Retinal pigment epithelial cell (primary cell): ENCODE results near the gene ZFP90.

Experiments
- DNase-seq: peaks from one replicate; pipeline ENCODE4 v3.0.0-alpha.2; 2010; ENCODE audit warnings: low read depth
- H3K4me3 ChIP-seq: 2 replicates; pipeline ENCODE4 v1.5.1; 2011; ENCODE audit warnings: mild to moderate bottlenecking, low read length, control low read depth, moderate library complexity
- TF ChIP-seq, protein P1 (sequence below): conservative IDR thresholded peaks from 2 replicates; pipeline ENCODE4 v1.5.1; 2011; ENCODE audit warnings: low read depth, low read length, control low read depth, inconsistent platforms

The ZFP90 gene

DNA sequence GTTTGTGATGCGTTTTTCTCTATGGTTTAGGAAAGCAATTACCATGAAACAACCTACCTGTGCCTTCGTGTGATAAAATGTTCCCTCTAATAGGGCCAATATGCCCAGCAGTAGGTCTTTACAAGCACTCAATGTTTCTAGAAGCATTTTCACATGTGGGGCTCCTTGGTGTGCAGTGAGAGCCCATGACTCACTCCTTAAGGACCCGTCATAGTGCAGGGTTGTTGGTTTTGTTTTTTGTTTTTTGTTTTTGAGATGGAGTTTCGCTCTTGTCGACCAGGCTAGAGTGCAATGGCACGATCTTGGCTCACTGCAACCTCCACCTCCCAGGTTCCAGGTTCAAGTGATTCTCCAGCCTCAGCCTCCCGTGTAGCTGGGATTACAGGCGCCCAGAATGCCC, 31.1 kb upstream of the ZFP90 start:
- no peak for DNase-seq
- H3K4me3 ChIP-seq, result no peak overlapping the region
- TF ChIP-seq, protein P1, sequence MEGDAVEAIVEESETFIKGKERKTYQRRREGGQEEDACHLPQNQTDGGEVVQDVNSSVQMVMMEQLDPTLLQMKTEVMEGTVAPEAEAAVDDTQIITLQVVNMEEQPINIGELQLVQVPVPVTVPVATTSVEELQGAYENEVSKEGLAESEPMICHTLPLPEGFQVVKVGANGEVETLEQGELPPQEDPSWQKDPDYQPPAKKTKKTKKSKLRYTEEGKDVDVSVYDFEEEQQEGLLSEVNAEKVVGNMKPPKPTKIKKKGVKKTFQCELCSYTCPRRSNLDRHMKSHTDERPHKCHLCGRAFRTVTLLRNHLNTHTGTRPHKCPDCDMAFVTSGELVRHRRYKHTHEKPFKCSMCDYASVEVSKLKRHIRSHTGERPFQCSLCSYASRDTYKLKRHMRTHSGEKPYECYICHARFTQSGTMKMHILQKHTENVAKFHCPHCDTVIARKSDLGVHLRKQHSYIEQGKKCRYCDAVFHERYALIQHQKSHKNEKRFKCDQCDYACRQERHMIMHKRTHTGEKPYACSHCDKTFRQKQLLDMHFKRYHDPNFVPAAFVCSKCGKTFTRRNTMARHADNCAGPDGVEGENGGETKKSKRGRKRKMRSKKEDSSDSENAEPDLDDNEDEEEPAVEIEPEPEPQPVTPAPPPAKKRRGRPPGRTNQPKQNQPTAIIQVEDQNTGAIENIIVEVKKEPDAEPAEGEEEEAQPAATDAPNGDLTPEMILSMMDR, result no peak

DNA sequence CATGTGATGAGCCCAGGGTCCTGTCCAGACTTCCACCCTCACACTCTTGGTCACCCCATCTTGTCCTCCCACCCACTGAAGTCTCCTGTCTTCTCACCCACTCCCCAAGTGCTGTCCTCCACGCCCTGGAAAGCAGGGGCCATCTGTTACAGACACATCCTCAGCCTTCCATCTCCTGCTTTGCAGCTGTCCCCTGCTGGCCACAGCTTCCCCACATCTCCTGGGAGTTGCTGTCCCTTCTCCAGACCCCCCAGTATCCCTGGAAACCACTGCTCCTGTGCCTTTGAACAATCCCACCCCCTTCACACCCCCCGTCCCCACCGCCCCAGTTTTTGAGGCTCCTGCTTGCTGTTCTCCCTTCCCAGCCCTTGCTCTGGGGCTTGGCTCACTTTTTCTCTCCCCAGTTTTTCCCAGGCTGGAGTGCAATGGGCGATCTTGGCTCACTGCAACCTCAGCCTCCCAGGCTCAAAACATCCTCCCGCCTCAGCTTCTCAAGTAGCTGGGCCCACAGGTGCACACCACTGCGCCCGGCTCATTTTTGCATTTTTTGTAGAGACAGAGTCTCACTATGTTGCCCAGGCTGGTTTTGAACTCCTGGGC, 30.4 kb upstream of the ZFP90 start:
- no peak overlapping the region for H3K4me3 ChIP-seq
- DNase-seq, result no peak
- TF ChIP-seq, protein P1, result no peak

DNA sequence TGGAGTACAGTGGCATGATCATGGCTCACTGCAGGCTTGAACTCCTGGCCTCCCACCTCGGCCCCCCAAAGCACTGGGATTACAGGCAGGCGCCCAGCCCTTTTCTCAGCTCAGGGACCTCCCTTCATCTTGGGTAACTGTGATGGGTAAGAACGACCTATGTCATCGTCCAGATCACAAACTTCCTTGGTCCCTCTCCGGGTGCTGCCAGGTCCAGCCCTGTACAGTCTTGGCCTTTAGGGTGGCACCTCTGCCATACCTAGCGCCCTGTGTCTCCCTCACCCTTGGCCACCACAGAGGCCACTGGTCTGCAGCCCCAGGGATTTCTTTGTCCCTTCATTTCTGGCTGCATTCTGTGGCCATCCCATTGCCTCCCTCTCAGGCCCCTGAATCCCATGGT, 29.7 kb upstream of the ZFP90 start:
- TF ChIP-seq, protein P1, result no peak

DNA sequence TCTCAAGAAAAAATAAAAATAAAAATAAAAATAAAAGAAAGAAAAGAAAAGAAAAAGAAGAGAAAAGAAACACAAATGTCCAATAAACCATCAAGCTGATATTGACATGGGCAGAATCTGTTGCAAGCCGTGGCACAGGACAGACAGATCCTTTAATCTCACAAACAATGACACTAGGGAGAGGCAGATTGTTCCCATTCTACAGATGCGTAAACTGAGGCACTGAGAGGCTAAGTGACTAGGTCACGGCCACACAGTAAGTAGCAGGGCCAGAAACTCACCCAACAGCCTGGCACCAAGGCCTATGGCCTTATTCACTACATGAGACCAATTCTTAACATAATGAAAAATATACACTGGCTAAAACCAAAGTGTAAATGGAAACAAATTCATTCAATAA, 28.3 kb upstream of the ZFP90 start:
- TF ChIP-seq, protein P1, result no peak
- DNase-seq, result no peak
- H3K4me3 ChIP-seq, result no peak overlapping the region

More for the DNA sequence above, 29.7 kb upstream of the ZFP90 start:
- no peak overlapping the region for H3K4me3 ChIP-seq
- no peak for DNase-seq

DNA sequence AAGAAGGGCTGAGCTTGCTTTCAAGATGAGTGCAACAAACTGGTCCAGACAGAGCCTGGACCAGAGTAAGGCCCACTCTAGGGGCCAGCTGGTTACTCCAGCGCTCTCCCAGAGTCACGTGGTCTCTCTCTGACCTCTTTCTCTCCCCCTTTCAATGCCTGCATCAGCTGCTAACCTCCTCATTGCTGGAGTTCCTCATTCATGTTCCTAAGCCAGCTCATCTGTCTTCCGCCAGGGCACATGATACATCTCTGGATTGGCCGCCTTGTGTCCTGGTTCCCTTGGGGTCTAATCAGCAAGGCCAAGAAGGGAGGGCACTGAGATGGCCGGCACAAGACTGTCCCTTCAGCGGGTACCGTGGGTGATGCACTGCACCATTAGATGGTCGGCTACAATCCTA, 26.9 kb upstream of the ZFP90 start:
- TF ChIP-seq, protein P1, result no peak
- DNase-seq, result no peak
- H3K4me3 ChIP-seq, result no peak overlapping the region

DNA sequence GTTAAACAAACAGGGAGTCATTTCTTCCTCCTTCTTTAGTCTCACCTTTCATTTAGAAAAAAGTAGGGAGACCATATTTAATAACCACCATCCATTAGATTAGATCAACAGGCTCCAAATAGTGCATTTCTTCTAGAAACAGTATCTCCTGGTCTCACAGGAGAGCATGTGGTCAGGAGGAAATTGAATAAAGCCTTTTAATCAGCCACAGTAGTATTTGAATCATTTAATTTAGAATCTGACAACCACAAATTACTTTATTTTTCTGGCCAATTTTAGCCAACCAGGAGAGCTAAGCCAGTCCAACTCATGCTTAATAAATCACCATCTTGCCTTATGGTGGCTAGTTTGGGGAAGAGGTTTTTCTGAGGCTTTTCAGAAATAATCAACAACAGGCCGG, 26.3 kb upstream of the ZFP90 start:
- no peak overlapping the region for H3K4me3 ChIP-seq
- DNase-seq, result no peak
- TF ChIP-seq, protein P1, result no peak

DNA sequence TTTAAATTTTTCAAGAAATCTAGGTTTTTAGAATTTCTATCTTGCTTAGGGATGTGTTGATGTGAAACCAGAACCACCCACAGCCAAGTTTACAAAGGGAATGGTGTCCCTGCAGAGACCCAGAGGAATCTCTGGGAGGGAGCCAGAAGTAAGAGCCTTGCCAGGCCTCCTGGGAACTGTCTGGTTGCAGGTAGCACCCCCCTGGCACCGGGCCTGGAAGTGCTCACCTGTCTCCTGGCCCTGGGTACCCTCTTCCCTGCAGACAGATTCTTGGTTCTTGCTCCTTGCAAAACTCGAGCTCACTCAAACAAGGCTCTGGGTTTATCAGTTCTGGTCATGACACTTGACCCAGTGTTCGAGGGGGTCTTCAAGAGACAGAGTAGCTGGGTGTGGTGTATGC, 24.6 kb upstream of the ZFP90 start:
- no peak for DNase-seq
- TF ChIP-seq, protein P1, result no peak
- H3K4me3 ChIP-seq, result no peak overlapping the region
